Erythroblast (primary cell): ENCODE results near the gene PARP11.

Source experiments
- GATA1 ChIP-seq: IDR thresholded peaks from 2 replicates; pipeline ENCODE4 v1.6.1; 2011; ENCODE audit warnings: low read depth, mild to moderate bottlenecking, control low read depth, low read length, moderate library complexity
- POLR2A ChIP-seq: IDR thresholded peaks from 2 replicates; pipeline ENCODE4 v1.6.1; 2011; ENCODE audit warnings: mild to moderate bottlenecking, low read length

DNA sequence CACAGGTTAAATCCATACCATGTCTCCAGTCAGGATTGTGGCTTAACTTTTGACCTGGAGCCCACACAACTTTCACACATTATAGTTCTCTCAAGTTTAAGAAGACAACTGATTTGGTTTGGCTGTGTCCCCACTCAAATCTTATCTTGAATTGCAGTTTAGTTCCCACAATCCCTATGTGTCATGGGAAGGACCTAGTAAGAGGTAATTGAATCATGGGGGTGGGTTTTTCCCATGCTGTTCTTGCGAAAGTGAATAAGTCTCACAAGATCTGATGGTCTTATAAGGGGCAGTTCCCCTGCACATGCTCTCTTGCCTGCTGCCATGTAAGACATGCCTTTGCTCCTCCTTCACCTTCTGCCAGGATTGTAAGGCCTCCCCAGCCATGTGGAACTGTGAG is 38.2 kb upstream of the PARP11 start:
- no peak for TF ChIP-seq GATA1
- TF ChIP-seq POLR2A = no peak
